Endodermal cell (in vitro differentiated cells): ENCODE measurements around the gene C1orf167. TPM values are rescaled to one million over a fixed set of nuclear protein-coding genes. Genes with fewer than 3 reads are reported as not detected.
A peak's percentile ranks its signal among the peaks of the same experiment; 100 is the strongest.

Experiments
- DNase-seq: peaks from one replicate; pipeline ENCODE4 v3.0.0-alpha.2; 2017
- H3K27ac ChIP-seq: 2 replicates; pipeline ENCODE4 v1.5.1; 2013; ENCODE audit warnings: mild to moderate bottlenecking, low read depth, low read length, moderate library complexity
- H3K27me3 ChIP-seq: 2 replicates; pipeline ENCODE4 v1.6.1; 2013; ENCODE audit warnings: mild to moderate bottlenecking, low read length, moderate library complexity; ENCODE audit not compliant: insufficient read depth, control insufficient read depth, poor library complexity, severe bottlenecking
- H3K36me3 ChIP-seq: 2 replicates; pipeline ENCODE4 v1.7.0; 2013; ENCODE audit warnings: mild to moderate bottlenecking, low read length, moderate library complexity; ENCODE audit not compliant: control insufficient read depth, insufficient read depth
- H3K4me1 ChIP-seq: one replicate; pipeline ENCODE4 v1.7.0; 2013; ENCODE audit warnings: low read length; ENCODE audit not compliant: control insufficient read depth, insufficient read depth
- H3K4me3 ChIP-seq: 2 replicates; pipeline ENCODE4 v1.5.1; 2013; ENCODE audit warnings: mild to moderate bottlenecking, low read length, moderate library complexity
- H3K9ac ChIP-seq: 2 replicates; pipeline ENCODE4 v1.6.1; 2013; ENCODE audit warnings: mild to moderate bottlenecking, low read length, moderate library complexity; ENCODE audit not compliant: poor library complexity, severe bottlenecking; ENCODE audit errors: extremely low read depth
- H3K9me3 ChIP-seq: 2 replicates; pipeline ENCODE4 v1.6.1; 2013; ENCODE audit warnings: mild to moderate bottlenecking, low read length, moderate library complexity; ENCODE audit not compliant: control insufficient read depth
- H3K27ac Mint-ChIP-seq: 2 replicates; pipeline ENCODE4 v1.8.0; 2020; ENCODE audit warnings: mixed read lengths
- H3K27me3 Mint-ChIP-seq: 2 replicates; pipeline ENCODE4 v1.8.0; 2021; ENCODE audit warnings: mild to moderate bottlenecking, mixed read lengths; ENCODE audit not compliant: insufficient read depth
- H3K36me3 Mint-ChIP-seq: 2 replicates; pipeline ENCODE4 v1.8.0; 2020; ENCODE audit warnings: low read depth, mixed read lengths
- H3K4me1 Mint-ChIP-seq: 2 replicates; pipeline ENCODE4 v1.8.0; 2020; ENCODE audit warnings: mixed read lengths
- H3K4me3 Mint-ChIP-seq: 2 replicates; pipeline ENCODE4 v1.8.0; 2020; ENCODE audit warnings: mild to moderate bottlenecking, moderate library complexity, mixed read lengths
- H3K9me3 Mint-ChIP-seq: 2 replicates; pipeline ENCODE4 v1.8.0; 2020; ENCODE audit warnings: mild to moderate bottlenecking, mixed read lengths
- CTCF ChIP-seq: fragments of 200-600 bp; sonication (generic); conservative IDR thresholded peaks from 2 replicates; pipeline ENCODE4 v1.5.0; 2021; ENCODE audit warnings: antibody characterized with exemption, mild to moderate bottlenecking
- WGBS, 2 experiments: methylation state at CpG; one replicate each; pipeline versions ENCODE4 v1.1.5 to v1.1.7; 2013; ENCODE audit warnings: missing lambda C conversion rate in 2 of 2, mixed read lengths in 1 of 2; ENCODE audit not compliant: insufficient coverage in 1 of 2, insufficient read length in 1 of 2; 5-methylcytosine and 5-hydroxymethylcytosine counted together
- total RNA-seq, 2 donors: library from RNA; stranded (reverse); fragmentation: NEBNext Ultra II Directional in 1 of 2; extraction: Animal tissue kit (Norgen Biotek cat#: 25700) in 1 of 2; gene quantifications; 2 replicates in 1 of 2; 3 replicates in 1 of 2; pipeline ENCODE4 v1.2.1, GENCODE V29; 2021

Gene C1orf167
- total RNA-seq, 2 donors from 2014 or later = 0.95 to 1.4 TPM

GRCh38 chr1:11753555-11754208, 8.3 kb upstream of the C1orf167 start:
- H3K9ac ChIP-seq = no peak overlapping the region
- peak overlapping the region; percentile 2 for H3K27ac Mint-ChIP-seq
- H3K4me3 Mint-ChIP-seq = no peak overlapping the region
- H3K36me3 Mint-ChIP-seq = peaks cover 6% of the 10 kb centered on the region
- TF ChIP-seq CTCF = no peak
- H3K27ac ChIP-seq = peak overlapping the region; percentile 17
- 58 to 89% methylated on average over 2 to 7 of the region's 7 CpGs for WGBS, 2 experiments
- no peaks in the 10 kb centered on the region for H3K9me3 Mint-ChIP-seq
- peaks cover 3% of the 10 kb centered on the region for H3K4me1 ChIP-seq
- H3K9me3 ChIP-seq = no peaks in the 10 kb centered on the region
- H3K4me1 Mint-ChIP-seq = peaks cover 21% of the 10 kb centered on the region
- DNase-seq = no peak
- peaks cover 17% of the 10 kb centered on the region for H3K27me3 Mint-ChIP-seq
- no peak overlapping the region for H3K4me3 ChIP-seq
- no peaks in the 10 kb centered on the region for H3K27me3 ChIP-seq
- H3K36me3 ChIP-seq = no peaks in the 10 kb centered on the region

GRCh38 chr1:11757047-11757446, 4.9 kb upstream of the C1orf167 start:
- Mint-ChIP-seq H3K27me3 (peaks cover 43% of the 10 kb centered on the region), H3K9me3 (no peaks in the 10 kb centered on the region), H3K4me1 (peaks cover 16% of the 10 kb centered on the region), H3K27ac (no peak overlapping the region), H3K4me3 (no peak overlapping the region), H3K36me3 (no peaks in the 10 kb centered on the region)
- no peak for DNase-seq
- H3K36me3 ChIP-seq = no peaks in the 10 kb centered on the region
- peaks cover 3% of the 10 kb centered on the region for H3K4me1 ChIP-seq
- 93 to 100% methylated on average over 1 of the region's 1 CpG for WGBS, 2 experiments
- H3K9me3 ChIP-seq = no peaks in the 10 kb centered on the region
- TF ChIP-seq CTCF = no peak
- H3K9ac ChIP-seq = no peak overlapping the region
- peaks cover 12% of the 10 kb centered on the region for H3K27me3 ChIP-seq
- H3K4me3 ChIP-seq = no peak overlapping the region
- H3K27ac ChIP-seq = no peak overlapping the region

- no peak overlapping the region for H3K9ac ChIP-seq
- Mint-ChIP-seq H3K36me3 (no peaks in the 10 kb centered on the region), H3K27me3 (peaks cover 60% of the 10 kb centered on the region), H3K9me3 (no peaks in the 10 kb centered on the region), H3K4me1 (peaks cover 7% of the 10 kb centered on the region), H3K27ac (no peak overlapping the region), H3K4me3 (no peak overlapping the region)
- DNase-seq = no peak
- no peak overlapping the region for H3K27ac ChIP-seq
- no peak for TF ChIP-seq CTCF
- H3K4me1 ChIP-seq = no peaks in the 10 kb centered on the region
- no peaks in the 10 kb centered on the region for H3K36me3 ChIP-seq
- no peak overlapping the region for H3K4me3 ChIP-seq
- no peaks in the 10 kb centered on the region for H3K9me3 ChIP-seq
- H3K27me3 ChIP-seq = peaks cover 15% of the 10 kb centered on the region
- 91 to 100% methylated on average over 2 to 4 of the region's 4 CpGs for WGBS, 2 experiments
Observed at GRCh38 chr1:11759791-11760190, 2.2 kb upstream of the C1orf167 start.
